Esophagus squamous epithelium (tissue), 4 donors: ENCODE measurements around the gene LCOR.

ENCODE experiments used
- POLR2A ChIP-seq, 4 donors: fragments of 450-650 bp; IDR thresholded peaks; one replicate each; pipeline ENCODE4 v1.6.1; 2017; ENCODE audit warnings: antibody characterized with exemption in 4 of 4, mild to moderate bottlenecking in 4 of 4, moderate library complexity in 3 of 4
- TF ChIP-seq, protein P1 (sequence below), 6 experiments: fragments of 450-650 bp in 4 of 6; fragments of 200-600 bp in 2 of 6; sonication (generic) in 2 of 6; IDR thresholded peaks; one replicate each; pipeline ENCODE4 v1.5.1; 2016 to 2019; ENCODE audit warnings: antibody characterized with exemption in 6 of 6, mild to moderate bottlenecking in 4 of 6, moderate library complexity in 4 of 6

DNA sequence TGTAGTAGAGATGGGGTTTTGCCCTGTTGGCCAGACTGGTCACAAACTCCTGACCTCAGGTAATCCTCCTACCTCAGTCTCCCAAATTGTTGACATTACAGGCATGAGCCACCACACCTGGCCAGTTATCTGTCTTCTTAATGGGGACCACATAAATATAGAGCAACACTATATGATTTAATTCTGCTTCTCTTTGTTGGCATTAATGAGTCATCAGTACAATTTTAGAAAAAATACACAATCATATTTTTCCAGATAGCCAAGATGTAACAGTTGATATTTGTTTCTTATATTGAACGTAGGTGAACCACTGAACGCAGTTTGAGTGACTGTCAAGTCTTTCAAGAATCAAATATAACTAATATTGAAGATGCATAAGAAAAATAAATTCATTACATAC, 48.5 kb downstream of the LCOR start:
- TF ChIP-seq, protein P1, sequence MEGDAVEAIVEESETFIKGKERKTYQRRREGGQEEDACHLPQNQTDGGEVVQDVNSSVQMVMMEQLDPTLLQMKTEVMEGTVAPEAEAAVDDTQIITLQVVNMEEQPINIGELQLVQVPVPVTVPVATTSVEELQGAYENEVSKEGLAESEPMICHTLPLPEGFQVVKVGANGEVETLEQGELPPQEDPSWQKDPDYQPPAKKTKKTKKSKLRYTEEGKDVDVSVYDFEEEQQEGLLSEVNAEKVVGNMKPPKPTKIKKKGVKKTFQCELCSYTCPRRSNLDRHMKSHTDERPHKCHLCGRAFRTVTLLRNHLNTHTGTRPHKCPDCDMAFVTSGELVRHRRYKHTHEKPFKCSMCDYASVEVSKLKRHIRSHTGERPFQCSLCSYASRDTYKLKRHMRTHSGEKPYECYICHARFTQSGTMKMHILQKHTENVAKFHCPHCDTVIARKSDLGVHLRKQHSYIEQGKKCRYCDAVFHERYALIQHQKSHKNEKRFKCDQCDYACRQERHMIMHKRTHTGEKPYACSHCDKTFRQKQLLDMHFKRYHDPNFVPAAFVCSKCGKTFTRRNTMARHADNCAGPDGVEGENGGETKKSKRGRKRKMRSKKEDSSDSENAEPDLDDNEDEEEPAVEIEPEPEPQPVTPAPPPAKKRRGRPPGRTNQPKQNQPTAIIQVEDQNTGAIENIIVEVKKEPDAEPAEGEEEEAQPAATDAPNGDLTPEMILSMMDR (IDR thresholded peaks at IDR 0.05), result no peak
- no peak for TF ChIP-seq POLR2A (IDR thresholded peaks at IDR 0.05)
